Measurements from ENCODE around the gene FPR1. TPM values are rescaled to one million over a fixed set of nuclear protein-coding genes. Genes with fewer than 3 reads are reported as not detected.

Gene FPR1
- total and polyA plus RNA-seq, 2 of the 8 experiments (the other 6 are each of a cell fraction or from before 2014, with no cell fraction given), result 0.11 TPM; not detected in 1

- Histone ChIP-seq H2BK120ac (replicated peaks; ENCODE audit: low read depth, low read length) (no peak overlapping the region), H3K4me1 (replicated peaks in 1 of 4; ENCODE audit: control insufficient read depth in 3 of 4, insufficient read depth in 4 of 4, low read length in 3 of 4) (peaks cover 0 to 11% (median 4%) of the 10 kb centered on the region in 4 experiments; a peak in 6 of 7 replicates), H4K8ac (ENCODE audit: extremely low read depth, insufficient read depth, low read length) (no peak overlapping the region), H2AK5ac (ENCODE audit: low read depth, low read length) (no peak overlapping the region), H3K18ac (ENCODE audit: extremely low read depth, low read length) (no peak overlapping the region), H3K27me3 (replicated peaks in 1 of 4; ENCODE audit: control insufficient read depth in 3 of 4, extremely low read depth in 1 of 4, insufficient read depth in 3 of 4, low read length in 3 of 4) (peaks cover 0 to 3% (median 0%) of the 10 kb centered on the region in 4 experiments; a peak in 3 of 7 replicates), H3K4me3 (ENCODE audit: extremely low read depth in 1 of 4, insufficient read depth in 2 of 4, low read depth in 3 of 4, low read length in 4 of 4) (no peak overlapping the region), H2BK15ac (ENCODE audit: low read length) (no peak overlapping the region), H2AFZ (ENCODE audit: low read length) (no peak overlapping the region), H3K23ac (ENCODE audit: insufficient read length) (no peak overlapping the region), H3K4ac (replicated peaks; ENCODE audit: insufficient read length, low read depth, low read length) (no peak overlapping the region), H4K91ac (replicated peaks; ENCODE audit: insufficient read length, low read length) (no peak overlapping the region), H3K9ac (replicated peaks in 1 of 4; ENCODE audit: extremely low read depth in 1 of 4, low read depth in 3 of 4, low read length in 3 of 4) (no peak overlapping the region), H3K56ac (replicated peaks; ENCODE audit: insufficient read length, low read depth, low read length) (no peak overlapping the region), H3K79me2 (ENCODE audit: control insufficient read depth in 1 of 2, insufficient read depth in 2 of 2, low read length in 2 of 2) (no peaks in the 10 kb centered on the region), H3K9me3 (ENCODE audit: insufficient read depth in 2 of 2, low read depth in 1 of 2, low read length in 1 of 2) (no peaks in the 10 kb centered on the region), H4K5ac (ENCODE audit: insufficient read length, low read depth, low read length) (no peak overlapping the region), H2BK5ac (ENCODE audit: low read depth, low read length) (no peak overlapping the region), H3K27ac (ENCODE audit: low read depth, low read length) (no peak overlapping the region), H3K79me1 (ENCODE audit: low read depth, low read length) (no peaks in the 10 kb centered on the region), H3K36me3 (ENCODE audit: control insufficient read depth in 2 of 4, insufficient read depth in 4 of 4, low read length in 3 of 4) (no peaks in the 10 kb centered on the region), H4K20me1 (replicated peaks in 1 of 2; ENCODE audit: control insufficient read depth in 1 of 2, insufficient read depth in 2 of 2, low read length in 2 of 2) (no peaks in the 10 kb centered on the region), H2BK12ac (ENCODE audit: low read depth, low read length) (no peak overlapping the region), H3K14ac (ENCODE audit: insufficient read length) (no peak overlapping the region), H3K4me2 (ENCODE audit: insufficient read depth in 1 of 2, low read depth in 2 of 2, low read length in 2 of 2) (no peak overlapping the region), H2BK20ac (ENCODE audit: low read length) (no peak overlapping the region), H3K23me2 (ENCODE audit: low read depth, low read length) (peaks cover 20% of the 10 kb centered on the region)
- ChIA-PET POLR2A (ENCODE audit: partially characterized antibody) (no interaction called here), CTCF (ENCODE audit: partially characterized antibody) (interaction anchor here (1.0 kb wide), 1 partner anchor 38 kb away, joined by 3 read pairs; no protein-coding TSS in a partner anchor)
- FAIRE-seq, result no peak
- 98% methylated on average over 4 of the region's 4 CpGs; no CpG with 5 or more reads in 1 of the 2 experiments for WGBS, 2 experiments (ENCODE audit: extremely low coverage in 1 of 2, insufficient coverage in 1 of 2, insufficient read length in 1 of 2, insufficient replicate concordance in 2 of 2, low coverage in 1 of 2, low lambda C conversion rate in 2 of 2, missing lambda C conversion rate in 1 of 2)
- DNase-seq (ENCODE audit: low read depth in 1 of 2, low spot score in 2 of 2), result no peak
- TF ChIP-seq EGR1 (IDR thresholded peaks at IDR 0.05; ENCODE audit: borderline replicate concordance, low read depth, low read length), result no peak
- no peak for TF ChIP-seq POU5F1 (IDR thresholded peaks at IDR 0.05; ENCODE audit: low read depth, low read length)
- TF ChIP-seq CHD2 (IDR thresholded peaks at IDR 0.05; ENCODE audit: low read length), result no peak
- no peak for TF ChIP-seq MAX (IDR thresholded peaks at IDR 0.05)
Measured at GRCh38 chr19:51706296-51706695, 45.4 kb downstream of the FPR1 start.
